ENCODE measurements around the gene HUS1B. TPM values are rescaled to one million over a fixed set of nuclear protein-coding genes. Genes with fewer than 3 reads are reported as not detected.

Gene HUS1B
- total and polyA plus RNA-seq, 9 of the 15 experiments (the other 6 are each of a cell fraction or from before 2014, with no cell fraction given), result 0.16 to 1.4 (median 0.38) TPM; not detected in 1

DNA sequence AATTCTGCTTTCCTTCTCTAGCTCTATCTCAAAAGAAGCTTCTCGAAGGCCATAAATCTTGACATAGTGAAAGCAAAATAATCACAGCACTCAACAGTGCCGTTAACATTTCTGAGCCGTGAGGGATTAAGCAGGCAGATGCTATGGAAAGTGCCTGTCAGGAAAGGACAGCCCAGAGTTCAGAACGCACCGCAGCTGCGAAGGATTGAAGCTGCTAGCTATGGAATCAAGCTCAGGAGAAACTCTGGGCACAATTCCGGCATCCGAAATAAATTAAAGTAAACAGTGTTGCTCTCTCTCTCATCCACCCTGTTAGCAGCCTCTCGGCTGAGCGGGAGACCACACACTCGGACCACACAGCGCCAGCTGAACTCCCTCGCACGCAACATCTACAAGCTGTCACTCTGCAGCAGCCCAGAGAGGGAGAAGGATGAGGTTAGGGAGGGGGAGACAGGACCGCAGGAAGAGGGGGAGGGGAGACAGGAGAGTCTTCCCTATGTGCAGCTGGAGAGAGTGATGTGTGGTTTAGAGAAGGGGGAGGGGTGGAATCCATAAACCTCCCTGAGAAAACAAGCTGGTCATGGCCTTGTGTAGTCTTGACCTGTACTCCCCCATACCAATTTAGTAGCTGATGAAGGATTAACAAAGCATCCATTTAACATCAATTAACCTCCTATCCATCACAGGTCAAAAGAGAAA is 27.0 kb upstream of the HUS1B start (continued):
- TF ChIP-seq COPS2 (conservative IDR thresholded peaks at IDR 0.05) (no peak), MTA2 (IDR thresholded peaks at IDR 0.05; ENCODE audit: low read depth) (peak; percentile 27; the same call in 1 of the 2 replicates), NCOA1 (IDR thresholded peaks at IDR 0.05; ENCODE audit: low read depth) (no peak; the same call in 1 of the 2 replicates), RNF2 (IDR thresholded peaks at IDR 0.05) (peak; percentile 35; the same call in 1 of the 2 replicates), RAD51 (IDR thresholded peaks at IDR 0.05; ENCODE audit: borderline replicate concordance, low read depth) (no peak), ZNF253 (CRISPR knock-in tag; conservative IDR thresholded peaks at IDR 0.05) (no peak), ZEB2 (IDR thresholded peaks at IDR 0.05) (no peak), ZSCAN29 (IDR thresholded peaks at IDR 0.05) (no peak), NEUROD1 (IDR thresholded peaks at IDR 0.05; ENCODE audit: borderline replicate concordance, low read depth, low read length, partially characterized antibody) (peak; percentile 13)
- TF ChIP-seq, protein P1, sequence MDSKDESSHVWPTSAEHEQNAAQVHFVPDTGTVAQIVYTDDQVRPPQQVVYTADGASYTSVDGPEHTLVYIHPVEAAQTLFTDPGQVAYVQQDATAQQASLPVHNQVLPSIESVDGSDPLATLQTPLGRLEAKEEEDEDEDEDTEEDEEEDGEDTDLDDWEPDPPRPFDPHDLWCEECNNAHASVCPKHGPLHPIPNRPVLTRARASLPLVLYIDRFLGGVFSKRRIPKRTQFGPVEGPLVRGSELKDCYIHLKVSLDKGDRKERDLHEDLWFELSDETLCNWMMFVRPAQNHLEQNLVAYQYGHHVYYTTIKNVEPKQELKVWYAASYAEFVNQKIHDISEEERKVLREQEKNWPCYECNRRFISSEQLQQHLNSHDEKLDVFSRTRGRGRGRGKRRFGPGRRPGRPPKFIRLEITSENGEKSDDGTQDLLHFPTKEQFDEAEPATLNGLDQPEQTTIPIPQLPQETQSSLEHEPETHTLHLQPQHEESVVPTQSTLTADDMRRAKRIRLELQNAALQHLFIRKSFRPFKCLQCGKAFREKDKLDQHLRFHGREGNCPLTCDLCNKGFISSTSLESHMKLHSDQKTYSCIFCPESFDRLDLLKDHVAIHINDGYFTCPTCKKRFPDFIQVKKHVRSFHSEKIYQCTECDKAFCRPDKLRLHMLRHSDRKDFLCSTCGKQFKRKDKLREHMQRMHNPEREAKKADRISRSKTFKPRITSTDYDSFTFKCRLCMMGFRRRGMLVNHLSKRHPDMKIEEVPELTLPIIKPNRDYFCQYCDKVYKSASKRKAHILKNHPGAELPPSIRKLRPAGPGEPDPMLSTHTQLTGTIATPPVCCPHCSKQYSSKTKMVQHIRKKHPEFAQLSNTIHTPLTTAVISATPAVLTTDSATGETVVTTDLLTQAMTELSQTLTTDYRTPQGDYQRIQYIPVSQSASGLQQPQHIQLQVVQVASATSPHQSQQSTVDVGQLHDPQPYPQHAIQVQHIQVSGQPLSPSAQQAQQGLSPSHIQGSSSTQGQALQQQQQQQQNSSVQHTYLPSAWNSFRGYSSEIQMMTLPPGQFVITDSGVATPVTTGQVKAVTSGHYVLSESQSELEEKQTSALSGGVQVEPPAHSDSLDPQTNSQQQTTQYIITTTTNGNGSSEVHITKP (IDR thresholded peaks at IDR 0.05; ENCODE audit: partially characterized antibody), result peak; percentile 19
- TF ChIP-seq, protein P2, sequence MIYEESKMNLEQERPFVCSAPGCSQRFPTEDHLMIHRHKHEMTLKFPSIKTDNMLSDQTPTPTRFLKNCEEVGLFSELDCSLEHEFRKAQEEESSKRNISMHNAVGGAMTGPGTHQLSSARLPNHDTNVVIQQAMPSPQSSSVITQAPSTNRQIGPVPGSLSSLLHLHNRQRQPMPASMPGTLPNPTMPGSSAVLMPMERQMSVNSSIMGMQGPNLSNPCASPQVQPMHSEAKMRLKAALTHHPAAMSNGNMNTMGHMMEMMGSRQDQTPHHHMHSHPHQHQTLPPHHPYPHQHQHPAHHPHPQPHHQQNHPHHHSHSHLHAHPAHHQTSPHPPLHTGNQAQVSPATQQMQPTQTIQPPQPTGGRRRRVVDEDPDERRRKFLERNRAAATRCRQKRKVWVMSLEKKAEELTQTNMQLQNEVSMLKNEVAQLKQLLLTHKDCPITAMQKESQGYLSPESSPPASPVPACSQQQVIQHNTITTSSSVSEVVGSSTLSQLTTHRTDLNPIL (CRISPR knock-in tag; IDR thresholded peaks at IDR 0.05), result no peak
- TF ChIP-seq, protein P3, sequence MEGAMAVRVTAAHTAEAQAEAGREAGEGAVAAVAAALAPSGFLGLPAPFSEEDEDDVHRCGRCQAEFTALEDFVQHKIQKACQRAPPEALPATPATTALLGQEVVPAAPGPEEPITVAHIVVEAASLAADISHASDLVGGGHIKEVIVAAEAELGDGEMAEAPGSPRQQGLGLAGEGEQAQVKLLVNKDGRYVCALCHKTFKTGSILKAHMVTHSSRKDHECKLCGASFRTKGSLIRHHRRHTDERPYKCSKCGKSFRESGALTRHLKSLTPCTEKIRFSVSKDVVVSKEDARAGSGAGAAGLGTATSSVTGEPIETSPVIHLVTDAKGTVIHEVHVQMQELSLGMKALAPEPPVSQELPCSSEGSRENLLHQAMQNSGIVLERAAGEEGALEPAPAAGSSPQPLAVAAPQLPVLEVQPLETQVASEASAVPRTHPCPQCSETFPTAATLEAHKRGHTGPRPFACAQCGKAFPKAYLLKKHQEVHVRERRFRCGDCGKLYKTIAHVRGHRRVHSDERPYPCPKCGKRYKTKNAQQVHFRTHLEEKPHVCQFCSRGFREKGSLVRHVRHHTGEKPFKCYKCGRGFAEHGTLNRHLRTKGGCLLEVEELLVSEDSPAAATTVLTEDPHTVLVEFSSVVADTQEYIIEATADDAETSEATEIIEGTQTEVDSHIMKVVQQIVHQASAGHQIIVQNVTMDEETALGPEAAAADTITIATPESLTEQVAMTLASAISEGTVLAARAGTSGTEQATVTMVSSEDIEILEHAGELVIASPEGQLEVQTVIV (CRISPR knock-in tag; IDR thresholded peaks at IDR 0.05; ENCODE audit: borderline replicate concordance), result no peak
- TF ChIP-seq, protein P4, sequence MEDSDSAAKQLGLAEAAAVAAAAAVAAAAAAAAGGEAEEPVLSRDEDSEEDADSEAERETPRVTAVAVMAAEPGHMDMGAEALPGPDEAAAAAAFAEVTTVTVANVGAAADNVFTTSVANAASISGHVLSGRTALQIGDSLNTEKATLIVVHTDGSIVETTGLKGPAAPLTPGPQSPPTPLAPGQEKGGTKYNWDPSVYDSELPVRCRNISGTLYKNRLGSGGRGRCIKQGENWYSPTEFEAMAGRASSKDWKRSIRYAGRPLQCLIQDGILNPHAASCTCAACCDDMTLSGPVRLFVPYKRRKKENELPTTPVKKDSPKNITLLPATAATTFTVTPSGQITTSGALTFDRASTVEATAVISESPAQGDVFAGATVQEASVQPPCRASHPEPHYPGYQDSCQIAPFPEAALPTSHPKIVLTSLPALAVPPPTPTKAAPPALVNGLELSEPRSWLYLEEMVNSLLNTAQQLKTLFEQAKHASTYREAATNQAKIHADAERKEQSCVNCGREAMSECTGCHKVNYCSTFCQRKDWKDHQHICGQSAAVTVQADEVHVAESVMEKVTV (CRISPR knock-in tag; IDR thresholded peaks at IDR 0.05), result no peak
- TF ChIP-seq, protein P5, sequence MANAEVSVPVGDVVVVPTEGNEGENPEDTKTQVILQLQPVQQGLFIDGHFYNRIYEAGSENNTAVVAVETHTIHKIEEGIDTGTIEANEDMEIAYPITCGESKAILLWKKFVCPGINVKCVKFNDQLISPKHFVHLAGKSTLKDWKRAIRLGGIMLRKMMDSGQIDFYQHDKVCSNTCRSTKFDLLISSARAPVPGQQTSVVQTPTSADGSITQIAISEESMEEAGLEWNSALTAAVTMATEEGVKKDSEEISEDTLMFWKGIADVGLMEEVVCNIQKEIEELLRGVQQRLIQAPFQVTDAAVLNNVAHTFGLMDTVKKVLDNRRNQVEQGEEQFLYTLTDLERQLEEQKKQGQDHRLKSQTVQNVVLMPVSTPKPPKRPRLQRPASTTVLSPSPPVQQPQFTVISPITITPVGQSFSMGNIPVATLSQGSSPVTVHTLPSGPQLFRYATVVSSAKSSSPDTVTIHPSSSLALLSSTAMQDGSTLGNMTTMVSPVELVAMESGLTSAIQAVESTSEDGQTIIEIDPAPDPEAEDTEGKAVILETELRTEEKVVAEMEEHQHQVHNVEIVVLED (CRISPR knock-in tag; IDR thresholded peaks at IDR 0.05), result no peak
- TF ChIP-seq, protein P6, sequence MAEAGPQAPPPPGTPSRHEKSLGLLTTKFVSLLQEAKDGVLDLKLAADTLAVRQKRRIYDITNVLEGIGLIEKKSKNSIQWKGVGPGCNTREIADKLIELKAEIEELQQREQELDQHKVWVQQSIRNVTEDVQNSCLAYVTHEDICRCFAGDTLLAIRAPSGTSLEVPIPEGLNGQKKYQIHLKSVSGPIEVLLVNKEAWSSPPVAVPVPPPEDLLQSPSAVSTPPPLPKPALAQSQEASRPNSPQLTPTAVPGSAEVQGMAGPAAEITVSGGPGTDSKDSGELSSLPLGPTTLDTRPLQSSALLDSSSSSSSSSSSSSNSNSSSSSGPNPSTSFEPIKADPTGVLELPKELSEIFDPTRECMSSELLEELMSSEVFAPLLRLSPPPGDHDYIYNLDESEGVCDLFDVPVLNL (CRISPR knock-in tag; IDR thresholded peaks at IDR 0.05; ENCODE audit: low read depth), result no peak
